BJ (cell line): ENCODE data around the gene CDADC1. TPM values are rescaled to one million over a fixed set of nuclear protein-coding genes. Genes with fewer than 3 reads are reported as not detected.

Source experiments
- CTCF ChIA-PET: fragments of 350-600 bp; formaldehyde crosslinking; extraction: SDS; loops from one replicate; lab custom pipeline; 2021; ENCODE audit warnings: antibody characterized with exemption, inconsistent platforms; lab: Yijun Ruan, JAX
- POLR2A ChIA-PET: fragments of 300-600 bp; sonication (Branson Sonifier 250); formaldehyde crosslinking; extraction: SDS; loops from one replicate; lab custom pipeline; 2021; ENCODE audit warnings: antibody characterized with exemption; lab: Charles Lee
- DNase-seq: peaks from one replicate; pipeline ENCODE4 v3.0.0-alpha.2; 2011; ENCODE audit warnings: low read depth
- H3K27me3 ChIP-seq: 2 replicates; pipeline ENCODE4 v1.6.0; 2011; ENCODE audit warnings: low read length; ENCODE audit not compliant: control insufficient read depth, insufficient read depth
- H3K36me3 ChIP-seq: 2 replicates; pipeline ENCODE4 v1.5.1; 2011; ENCODE audit warnings: low read length; ENCODE audit not compliant: control insufficient read depth, insufficient read depth
- H3K4me3 ChIP-seq: 2 replicates; pipeline ENCODE4 v1.5.1; 2011; ENCODE audit warnings: low read depth, mild to moderate bottlenecking, control low read depth, low read length
- CTCF ChIP-seq: IDR thresholded peaks from 2 replicates; pipeline ENCODE4 v1.5.1; 2011; ENCODE audit warnings: low read depth, mild to moderate bottlenecking, control low read depth, inconsistent platforms, low read length, moderate library complexity; ENCODE audit not compliant: insufficient read depth
- polyA plus RNA-seq: library from polyadenylated mRNA; depleted of rRNA; stranded (reverse); fragments of >200 nt; gene quantifications from 2 replicates; pipeline ENCODE4 v1.2.3, GENCODE V29; 2011

CDADC1 gene
- polyA plus RNA-seq, 1 experiment = 2.2 TPM

GRCh38 chr13:49311816-49312215 is 64.1 kb downstream of the CDADC1 start:
- Histone ChIP-seq H3K36me3 (no peaks in the 10 kb centered on the region), H3K4me3 (no peak overlapping the region), H3K27me3 (no peaks in the 10 kb centered on the region)
- ChIA-PET POLR2A (no interaction called here), CTCF (interaction anchor here (0.6 to 1.3 kb wide), 4 partner anchors 10 to 296 kb away, joined by 3 to 5 read pairs (median 3); no protein-coding TSS in a partner anchor)
- no peak for DNase-seq
- no peak for TF ChIP-seq CTCF

GRCh38 chr13:49314344-49314882 is 66.7 kb downstream of the CDADC1 start:
- H3K36me3 ChIP-seq = no peaks in the 10 kb centered on the region
- DNase-seq = no peak
- H3K27me3 ChIP-seq = no peaks in the 10 kb centered on the region
- POLR2A ChIA-PET = interaction anchor here (1.3 kb wide), 1 partner anchor 129 kb away, joined by 4 read pairs; the partner anchor contains the start of genes CAB39L and SETDB2
- H3K4me3 ChIP-seq = no peak overlapping the region
- CTCF ChIA-PET = interaction anchor here (0.8 to 2.6 kb wide), 4 partner anchors 14 to 123 kb away, joined by 3 to 16 read pairs (median 6); no protein-coding TSS in a partner anchor
- TF ChIP-seq CTCF = no peak

GRCh38 chr13:49315036-49315565 is 67.4 kb downstream of the CDADC1 start:
- DNase-seq = no peak
- ChIA-PET CTCF (interaction anchor here (2.2 to 2.6 kb wide), 2 partner anchors 14 to 122 kb away, joined by 9 to 16 read pairs; no protein-coding TSS in a partner anchor), POLR2A (no interaction called here)
- no peak overlapping the region for H3K4me3 ChIP-seq
- no peaks in the 10 kb centered on the region for H3K36me3 ChIP-seq
- no peaks in the 10 kb centered on the region for H3K27me3 ChIP-seq
- no peak for TF ChIP-seq CTCF

- no peak for DNase-seq
- POLR2A ChIA-PET = no interaction called here
- Histone ChIP-seq H3K36me3 (no peaks in the 10 kb centered on the region), H3K27me3 (no peaks in the 10 kb centered on the region), H3K4me3 (no peak overlapping the region)
- CTCF ChIA-PET = interaction anchor here (2.2 kb wide), 1 partner anchor 15 kb away, joined by 16 read pairs; no protein-coding TSS in a partner anchor
- TF ChIP-seq CTCF = no peak
Observed at GRCh38 chr13:49315756-49316482, 68.2 kb downstream of the CDADC1 start.

GRCh38 chr13:49319551-49319950 is 71.8 kb downstream of the CDADC1 start:
- no peak for TF ChIP-seq CTCF
- POLR2A ChIA-PET = no interaction called here
- no peak overlapping the region for H3K4me3 ChIP-seq

More at GRCh38 chr13:49319551-49319950, 71.8 kb downstream of the CDADC1 start:
- CTCF ChIA-PET = no interaction called here
- H3K36me3 ChIP-seq = no peaks in the 10 kb centered on the region
- peak; percentile 55 for DNase-seq
- no peaks in the 10 kb centered on the region for H3K27me3 ChIP-seq
